Cardiac fibroblast (primary cell): ENCODE data around the gene FMN1.

Experiments
- DNase-seq, 2 donors: peaks; one replicate each; pipeline versions ENCODE4 v3.0.0 to v3.0.0-alpha.2; 2010; ENCODE audit warnings: low read depth in 2 of 2
- H3K4me3 ChIP-seq, 2 donors: replicated peaks in 1 of 2; 1 replicate in 1 of 2; 2 replicates in 1 of 2; pipeline ENCODE4 v1.5.1; 2011; ENCODE audit warnings: low read depth in 2 of 2, low read length in 2 of 2, mild to moderate bottlenecking in 2 of 2, moderate library complexity in 1 of 2
- CTCF ChIP-seq: IDR thresholded peaks from one replicate; pipeline ENCODE4 v1.5.1; 2011; ENCODE audit warnings: low read depth, mild to moderate bottlenecking, low read length, inconsistent platforms

Gene FMN1

DNA sequence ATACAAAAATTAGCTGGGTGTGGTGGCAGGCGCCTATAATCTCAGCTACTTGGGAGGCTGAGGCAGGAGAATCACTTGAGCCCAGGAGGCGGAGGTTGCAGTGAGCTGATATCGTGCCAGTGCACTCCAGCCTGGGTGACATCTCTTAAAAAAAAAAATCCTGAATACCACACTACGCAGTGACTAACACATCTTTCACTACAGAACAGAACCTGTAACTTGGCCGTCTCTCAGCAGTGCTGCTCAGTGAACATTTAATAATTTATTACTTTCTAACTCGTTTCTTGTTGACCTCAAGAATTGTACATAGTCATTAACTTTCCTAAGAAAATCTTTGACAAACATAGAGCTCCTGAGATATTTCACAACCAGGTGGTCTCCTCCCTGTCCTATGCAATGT is 472.9 kb downstream of the FMN1 start:
- DNase-seq = peak in 1 of 2 donors; percentile 63
- no peak for TF ChIP-seq CTCF
- no peak overlapping the region for H3K4me3 ChIP-seq

DNA sequence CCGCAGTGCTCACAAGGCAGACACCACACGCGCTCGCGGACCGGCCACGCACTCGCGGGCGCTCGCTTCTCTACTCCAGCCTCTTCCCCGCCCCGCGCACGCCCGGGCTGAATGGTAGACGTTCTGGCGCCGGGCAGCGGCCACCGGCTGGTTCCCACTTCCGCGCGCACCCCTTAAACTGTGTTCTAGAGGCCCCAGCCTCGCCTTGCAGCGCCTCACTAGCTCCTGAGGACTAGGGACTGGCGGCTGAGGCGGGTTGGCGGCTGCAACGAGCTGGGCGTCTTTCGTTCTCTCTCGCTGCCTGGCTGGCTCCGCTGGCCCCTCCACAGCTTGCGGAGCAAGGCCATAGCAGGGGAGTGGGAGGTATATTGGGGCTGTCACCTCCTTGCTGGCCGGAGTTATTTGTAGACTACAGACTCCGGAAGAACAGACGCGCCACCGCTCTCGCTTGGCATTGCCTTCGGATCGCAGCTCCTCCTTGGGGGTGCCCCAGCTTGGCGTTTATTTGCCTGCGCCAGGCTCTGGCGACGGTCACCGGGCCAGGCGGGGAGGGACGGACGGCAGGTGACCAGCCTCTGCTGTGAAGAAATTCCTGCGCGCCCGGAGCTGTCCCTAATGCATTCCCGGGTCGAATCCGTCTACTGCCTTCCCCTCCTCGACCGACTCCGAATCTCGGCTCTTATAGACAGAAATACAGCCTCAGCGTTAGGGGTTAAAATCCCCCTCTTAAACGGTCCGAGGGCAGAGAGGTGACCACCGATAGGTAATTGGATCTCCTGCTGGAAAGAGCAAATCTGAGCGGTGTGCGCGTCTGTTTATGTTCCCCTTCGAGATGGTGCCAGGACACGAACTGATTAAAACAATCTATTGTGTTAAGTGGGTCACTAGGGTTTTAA is 475.4 kb downstream of the FMN1 start:
- no peak for TF ChIP-seq CTCF
- H3K4me3 ChIP-seq = peak overlapping the region; percentile 53 to 75
- DNase-seq = peak in 1 of 2 donors; percentile 43

DNA sequence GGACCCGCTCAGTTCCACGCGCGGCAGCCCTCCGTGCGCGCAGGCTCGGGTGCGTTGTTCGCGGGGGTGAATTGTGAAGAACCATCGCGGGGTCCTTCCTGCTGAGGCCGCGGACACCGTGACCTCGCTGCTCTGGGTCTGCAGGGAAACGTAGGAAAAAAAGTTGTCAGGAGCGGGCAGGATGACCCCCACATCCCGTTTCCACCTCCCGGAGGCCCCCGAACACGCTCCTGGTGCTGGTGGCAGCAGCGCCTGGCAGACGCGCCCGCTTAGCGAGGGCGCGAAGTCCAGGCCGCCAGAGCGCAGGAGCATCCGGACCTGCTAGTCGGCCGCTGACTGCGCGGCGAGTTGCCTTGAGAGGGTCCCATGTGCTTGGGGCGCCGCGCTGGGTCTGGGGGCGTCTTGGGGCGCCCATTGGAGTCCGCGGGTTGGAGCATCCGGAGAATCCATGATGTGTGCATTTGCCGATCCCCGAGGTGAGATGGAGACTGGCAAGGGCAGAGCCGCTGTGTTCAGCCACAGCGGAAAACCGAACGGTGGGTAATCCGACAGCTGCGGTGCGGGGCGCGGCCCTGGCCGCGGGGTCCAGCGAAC is 476.2 kb downstream of the FMN1 start:
- DNase-seq = peak in 1 of 2 donors; percentile 55
- peak overlapping the region; percentile 53 to 75 for H3K4me3 ChIP-seq
- TF ChIP-seq CTCF = no peak

DNA sequence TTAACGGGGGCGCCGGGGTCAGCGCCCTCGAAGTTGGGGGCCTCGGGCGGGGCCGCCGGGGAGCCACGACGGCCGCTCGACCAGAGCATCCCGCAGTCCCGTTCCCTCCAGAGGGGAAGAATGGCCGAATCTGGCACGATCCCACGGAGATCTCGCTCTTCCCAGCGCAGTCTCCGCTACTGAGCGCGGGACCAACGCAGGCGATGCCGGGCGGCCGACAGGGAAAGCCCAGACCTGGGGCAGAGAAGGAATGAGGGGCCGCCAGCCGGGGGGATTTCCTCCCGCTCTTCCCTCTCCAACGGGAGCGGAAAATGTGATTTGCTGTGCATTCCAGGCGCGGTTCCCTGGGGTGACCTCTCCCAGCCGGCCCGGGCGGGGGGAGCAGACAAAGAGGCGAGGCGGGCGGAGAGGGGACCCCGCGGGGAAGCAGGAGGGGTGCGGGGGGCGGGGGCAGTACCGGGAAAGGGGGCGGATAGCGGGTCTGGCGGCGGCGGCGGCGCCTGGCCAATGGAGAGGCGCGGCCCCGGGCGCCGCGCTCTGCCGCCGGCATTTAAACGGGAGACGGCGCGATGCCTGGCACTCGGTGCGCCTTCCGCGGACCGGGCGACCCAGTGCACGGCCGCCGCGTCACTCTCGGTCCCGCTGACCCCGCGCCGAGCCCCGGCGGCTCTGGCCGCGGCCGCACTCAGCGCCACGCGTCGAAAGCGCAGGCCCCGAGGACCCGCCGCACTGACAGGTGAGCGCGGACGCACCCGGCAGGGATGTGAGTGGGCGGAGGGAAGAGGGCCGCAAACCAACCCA is 476.9 kb downstream of the FMN1 start, which contains the start of gene GREM1:
GREM1 (plus strand) TSS at position 579 of the 801 bp plus-strand sequence. CDS start 12,687 bp downstream, outside the sequence.
- H3K4me3 ChIP-seq = peak within 1 kb of the TSS; percentile 53 to 75
- DNase-seq = peak; percentile 58 to 69
- TF ChIP-seq CTCF = no peak

GRCh38 chr15:32716915-32717425 is 477.5 kb downstream of the FMN1 start:
- no peak for TF ChIP-seq CTCF
- H3K4me3 ChIP-seq = peak overlapping the region; percentile 53 to 75
- peak in 1 of 2 donors; percentile 43 for DNase-seq

GRCh38 chr15:32716216-32716914 is 478.1 kb downstream of the FMN1 start:
- TF ChIP-seq CTCF = no peak
- peak in 1 of 2 donors; percentile 43 for DNase-seq
- peak overlapping the region in 1 of 2 donors; percentile 75 for H3K4me3 ChIP-seq
